Fibroblast of lung (primary cell): Measurements from ENCODE around the gene TBC1D22A. TPM values are rescaled to one million over a fixed set of nuclear protein-coding genes. Genes with fewer than 3 reads are reported as not detected.
"Not testable (repeated sequence)": the region's sequence is repeated elsewhere in the genome, so short reads cannot be mapped to it uniquely, and the experiment has no call there.

Source experiments
- DNase-seq, 2 donors: peaks; one replicate each; pipeline versions ENCODE4 v3.0.0 to v3.0.0-alpha.2; 2010; ENCODE audit warnings: low read depth in 2 of 2
- H2AFZ ChIP-seq: 2 replicates; pipeline ENCODE4 v1.5.1; 2012; ENCODE audit warnings: low read length, control low read depth, inconsistent platforms
- H3K27ac ChIP-seq: 2 replicates; pipeline ENCODE4 v1.5.1; 2011; ENCODE audit warnings: low read length, control low read depth; ENCODE audit not compliant: insufficient read depth
- H3K27me3 ChIP-seq: 2 replicates; pipeline ENCODE4 v1.5.1; 2011; ENCODE audit warnings: mild to moderate bottlenecking, low read length; ENCODE audit not compliant: control insufficient read depth, insufficient read depth
- H3K36me3 ChIP-seq: 2 replicates; pipeline ENCODE4 v1.5.1; 2011; ENCODE audit warnings: low read length; ENCODE audit not compliant: control insufficient read depth, insufficient read depth
- H3K4me1 ChIP-seq: 2 replicates; pipeline ENCODE4 v1.5.1; 2011; ENCODE audit warnings: low read length; ENCODE audit not compliant: control insufficient read depth, insufficient read depth; ENCODE audit errors: extremely low read depth
- H3K4me2 ChIP-seq: 2 replicates; pipeline ENCODE4 v1.5.1; 2011; ENCODE audit warnings: low read length, control low read depth; ENCODE audit not compliant: insufficient read depth; ENCODE audit errors: extremely low read depth
- H3K4me3 ChIP-seq, 4 experiments: fragments of 200-600 bp in 1 of 4; sonication (generic) in 1 of 4; replicated peaks in 1 of 4; 2 replicates each; pipeline ENCODE4 v1.5.1; 2011 to 2016; ENCODE audit warnings: low read length in 4 of 4, low read depth in 3 of 4, mild to moderate bottlenecking in 3 of 4, control low read depth in 2 of 4, inconsistent platforms in 1 of 4, mixed read lengths in 1 of 4; ENCODE audit not compliant: insufficient read depth in 1 of 4; ENCODE audit errors: control extremely low read depth in 1 of 4
- H3K79me2 ChIP-seq: 2 replicates; pipeline ENCODE4 v1.5.1; 2012; ENCODE audit warnings: mild to moderate bottlenecking, low read length, inconsistent platforms; ENCODE audit not compliant: control insufficient read depth, insufficient read depth
- H3K9ac ChIP-seq: 2 replicates; pipeline ENCODE4 v1.5.1; 2011; ENCODE audit warnings: mild to moderate bottlenecking, low read length, control low read depth; ENCODE audit not compliant: insufficient read depth
- H3K9me3 ChIP-seq: 2 replicates; pipeline ENCODE4 v1.5.1; 2012; ENCODE audit warnings: low read depth, low read length; ENCODE audit not compliant: control insufficient read depth, insufficient read depth
- H4K20me1 ChIP-seq: 2 replicates; pipeline ENCODE4 v1.5.1; 2011; ENCODE audit warnings: low read length; ENCODE audit not compliant: control insufficient read depth, insufficient read depth; ENCODE audit errors: extremely low read depth
- CTCF ChIP-seq, 2 donors: IDR thresholded peaks in 1 of 2; conservative IDR thresholded peaks in 1 of 2; 1 replicate in 1 of 2; 2 replicates in 1 of 2; pipeline ENCODE4 v1.5.1; 2011 to 2012; ENCODE audit warnings: low read length in 2 of 2, control low read depth in 1 of 2, inconsistent platforms in 1 of 2, low read depth in 1 of 2, mild to moderate bottlenecking in 1 of 2
- EZH2 ChIP-seq: IDR thresholded peaks from 2 replicates; pipeline ENCODE4 v1.5.1; 2012; ENCODE audit warnings: low read length, control low read depth, mild to moderate bottlenecking; ENCODE audit errors: missing control alignments
- polyA plus RNA-seq, 2 donors: library from polyadenylated mRNA; depleted of rRNA in 1 of 2; stranded (reverse) in 1 of 2; unstranded in 1 of 2; fragments of >200 nt; gene quantifications; 2 replicates each; pipeline ENCODE4 v1.2.1, GENCODE V29; 2011 to 2012; ENCODE audit warnings: missing spikeins in 1 of 2
- total RNA-seq: library from RNA; depleted of rRNA; stranded (reverse); fragments of >200 nt; gene quantifications from 2 replicates; pipeline ENCODE4 v1.2.1, GENCODE V29; 2014

TBC1D22A gene
- total and polyA plus RNA-seq, 2 donors (not counting 1 experiment from before 2014, with no cell fraction given): 11.6 to 17.6 TPM

- H3K27me3 ChIP-seq: no peaks in the 10 kb centered on the region
- H3K4me2 ChIP-seq: peak overlapping the region; percentile 81
- TF ChIP-seq CTCF (conservative IDR thresholded peaks at IDR 0.05 in 1 of 2, IDR thresholded peaks at IDR 0.05 in 1 of 2; ENCODE audit: low read depth in 1 of 2, low read length in 2 of 2): no peak
- TF ChIP-seq EZH2: no peak
- no peak overlapping the region for H3K9ac ChIP-seq
- H4K20me1 ChIP-seq: no peaks in the 10 kb centered on the region
- H3K79me2 ChIP-seq: peaks cover 5% of the 10 kb centered on the region
- no peak overlapping the region for H2AFZ ChIP-seq
- peak; percentile 60 to 66 for DNase-seq
- peak overlapping the region; percentile 61 for H3K27ac ChIP-seq
- peak overlapping the region in 1 of 4 experiments; percentile 3 for H3K4me3 ChIP-seq
- H3K36me3 ChIP-seq: no peaks in the 10 kb centered on the region
- peaks cover 15% of the 10 kb centered on the region for H3K4me1 ChIP-seq
- H3K9me3 ChIP-seq: no peaks in the 10 kb centered on the region
These were observed 53.7 kb downstream of the TBC1D22A start for GRCh38 chr22:46815896-46816731.

- not testable (repeated sequence) for H3K27ac ChIP-seq, H3K9ac ChIP-seq, H3K9me3 ChIP-seq, H3K27me3 ChIP-seq, H3K36me3 ChIP-seq, H3K4me2 ChIP-seq, H2AFZ ChIP-seq, H3K4me3 ChIP-seq, DNase-seq, H3K79me2 ChIP-seq, H4K20me1 ChIP-seq
- peaks cover 15% of the 10 kb centered on the region for H3K4me1 ChIP-seq
These were observed 54.9 kb downstream of the TBC1D22A start for GRCh38 chr22:46817390-46817789.

- Histone ChIP-seq H4K20me1 (no peaks in the 10 kb centered on the region), H3K9ac (no peak overlapping the region), H2AFZ (no peak overlapping the region), H3K36me3 (no peaks in the 10 kb centered on the region), H3K4me1 (no peaks in the 10 kb centered on the region), H3K4me3 (no peak overlapping the region), H3K27me3 (no peaks in the 10 kb centered on the region), H3K27ac (no peak overlapping the region), H3K4me2 (no peak overlapping the region), H3K9me3 (no peaks in the 10 kb centered on the region), H3K79me2 (peaks cover 3% of the 10 kb centered on the region)
- DNase-seq: no peak
- no peak for TF ChIP-seq EZH2
- TF ChIP-seq CTCF (conservative IDR thresholded peaks at IDR 0.05 in 1 of 2, IDR thresholded peaks at IDR 0.05 in 1 of 2; ENCODE audit: low read depth in 1 of 2, low read length in 2 of 2): no peak
These were observed 60.8 kb downstream of the TBC1D22A start for GRCh38 chr22:46823248-46823647.
